GM18499 (cell line): ENCODE data around the gene MDFIC2.
"Not testable (repeated sequence)": the region's sequence is repeated elsewhere in the genome, so short reads cannot be mapped to it uniquely, and the experiment has no call there.

Experiments
- ATAC-seq: cut with Tn5 transposase; IDR thresholded peaks from one replicate; pipeline ENCODE4 v1.9.1; 2021; ENCODE audit warnings: moderate number of reproducible peaks; ENCODE audit not compliant: insufficient read depth, unreplicated experiment

MDFIC2 gene

DNA sequence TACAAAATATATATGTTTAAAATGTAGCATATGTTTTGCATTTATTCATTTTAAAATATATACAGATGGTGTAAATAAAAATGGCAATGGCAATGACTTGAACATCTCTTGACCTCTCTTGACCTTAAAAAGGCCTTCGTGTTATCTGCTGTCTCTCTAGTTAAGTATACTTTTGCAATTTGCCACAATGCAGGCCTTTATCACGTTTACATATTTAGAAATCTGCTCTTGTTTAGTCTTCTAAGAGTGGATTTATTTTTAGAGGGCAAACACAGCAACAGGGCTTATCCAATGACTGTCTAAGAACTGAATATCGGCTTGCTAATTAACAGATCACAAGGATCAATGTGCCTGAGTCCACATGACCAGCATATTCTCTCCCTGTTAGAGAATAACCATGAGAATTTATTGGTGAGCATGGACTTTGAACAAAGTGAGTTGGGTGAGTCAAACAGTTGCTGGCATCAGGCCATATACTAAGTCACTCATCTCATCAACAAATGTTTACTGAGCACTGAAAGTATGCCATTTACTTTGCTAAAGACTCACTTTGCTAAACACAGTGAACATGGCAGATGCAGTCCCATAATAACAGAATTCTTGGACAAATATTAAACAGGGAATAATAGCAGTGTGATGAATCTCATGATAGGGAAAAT is 48.2 kb downstream of the MDFIC2 start:
- ATAC-seq: no peak

DNA sequence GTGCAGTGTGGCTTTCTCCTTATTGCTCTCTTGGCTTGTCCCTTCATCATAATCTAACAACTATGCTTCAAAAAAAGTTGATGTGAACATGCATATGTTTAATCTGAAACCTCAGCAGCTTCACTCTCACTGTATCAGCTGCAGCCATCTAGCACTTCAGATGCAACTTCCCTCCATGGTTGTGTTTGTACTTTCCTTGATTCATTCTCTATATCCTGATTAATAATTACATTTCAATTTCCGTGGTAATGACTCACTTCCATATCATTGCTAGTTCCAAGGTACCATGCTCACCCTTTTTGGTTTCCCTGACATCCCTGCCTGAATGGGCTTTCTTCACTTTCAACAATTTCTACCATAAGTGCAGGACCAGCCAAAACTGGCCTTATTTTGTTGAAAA is 51.2 kb downstream of the MDFIC2 start:
- ATAC-seq: no peak

DNA sequence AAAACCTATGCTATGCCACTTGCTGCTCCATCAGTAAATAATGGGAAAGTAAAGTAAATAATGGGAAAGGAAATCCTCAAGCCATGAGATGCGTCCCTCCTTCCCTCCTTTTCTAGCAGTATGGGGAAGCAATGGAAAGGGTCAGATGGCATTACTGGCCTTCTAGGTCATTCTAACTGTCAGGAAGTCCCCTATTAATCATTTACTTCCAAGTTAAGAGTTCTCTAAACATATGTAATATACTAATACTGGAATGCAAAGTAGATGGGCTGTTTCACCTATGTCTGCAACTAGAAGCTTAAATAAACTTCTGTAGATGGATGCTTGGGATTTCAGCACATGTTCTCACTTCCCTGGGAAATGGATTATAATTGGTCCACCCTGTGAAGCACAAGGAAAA is 55.9 kb downstream of the MDFIC2 start:
- ATAC-seq: no peak

DNA sequence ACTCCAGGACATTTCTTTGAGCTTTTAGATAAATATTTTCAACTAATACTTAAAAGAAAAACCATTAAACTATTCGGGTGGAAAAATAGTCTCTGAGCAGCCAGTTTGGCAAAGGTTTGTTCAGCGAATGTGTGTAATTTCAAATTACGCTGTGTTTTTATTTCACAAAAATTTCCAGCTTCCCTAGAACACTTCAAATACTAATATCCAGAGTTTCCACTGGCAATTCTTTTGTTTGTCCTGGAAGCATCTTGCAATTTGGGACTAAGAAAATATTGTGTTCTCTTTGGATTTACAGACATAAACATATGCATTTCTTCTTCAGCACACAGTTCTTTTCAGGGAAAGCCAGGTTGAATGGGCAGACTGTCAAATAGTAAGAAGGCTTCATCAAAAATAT is 61.9 kb downstream of the MDFIC2 start:
- no peak for ATAC-seq

DNA sequence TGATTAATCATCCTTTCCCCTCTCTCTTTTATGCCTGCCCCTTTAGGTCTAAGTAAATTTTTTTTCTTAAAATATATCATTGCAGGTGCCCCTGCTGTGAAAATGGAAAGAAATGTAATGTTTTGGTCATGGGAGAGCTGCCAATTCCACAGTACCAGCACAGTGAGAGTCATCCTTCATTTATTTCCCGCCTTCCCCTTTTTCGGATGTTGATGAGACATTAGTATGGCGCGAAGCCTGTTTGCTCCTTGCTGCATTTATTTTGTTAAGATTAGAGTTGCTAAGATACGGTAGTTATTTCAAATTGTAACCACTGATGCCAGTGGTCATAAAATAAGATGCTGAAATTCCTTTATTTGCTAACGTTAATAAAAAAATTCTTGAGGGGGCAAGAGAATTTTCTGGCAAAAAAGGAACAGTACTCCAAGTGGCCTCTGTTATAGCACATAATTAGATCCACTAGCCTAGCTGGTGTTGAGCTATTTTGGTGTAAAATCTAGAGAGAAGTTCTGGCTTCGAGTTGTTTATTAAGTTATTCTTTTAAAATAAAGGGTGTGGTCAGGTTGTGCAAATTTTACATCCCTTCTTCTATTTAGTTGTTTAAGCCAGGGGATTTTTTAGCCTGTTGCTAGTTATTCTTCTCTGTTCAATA is 62.8 kb downstream of the MDFIC2 start:
- no peak for ATAC-seq

DNA sequence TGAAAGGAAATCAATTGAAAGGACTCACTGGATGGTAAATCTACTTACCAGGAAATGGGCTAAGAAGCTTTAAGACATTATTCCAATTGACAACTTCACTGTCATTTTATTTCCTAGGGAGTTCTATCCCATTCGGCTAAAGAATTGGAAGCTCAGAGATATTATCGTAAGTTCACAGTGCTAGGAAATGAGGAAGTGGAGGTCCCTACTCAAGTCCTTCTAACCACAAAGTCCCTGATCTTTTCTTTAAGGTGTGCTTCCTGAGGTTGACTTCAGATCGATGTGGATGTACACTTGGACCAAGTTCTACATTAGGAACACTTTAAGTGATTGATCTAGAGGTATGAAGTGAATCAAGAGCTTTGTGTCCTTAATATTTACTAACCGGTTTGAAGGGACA is 63.6 kb downstream of the MDFIC2 start:
- no peak for ATAC-seq

DNA sequence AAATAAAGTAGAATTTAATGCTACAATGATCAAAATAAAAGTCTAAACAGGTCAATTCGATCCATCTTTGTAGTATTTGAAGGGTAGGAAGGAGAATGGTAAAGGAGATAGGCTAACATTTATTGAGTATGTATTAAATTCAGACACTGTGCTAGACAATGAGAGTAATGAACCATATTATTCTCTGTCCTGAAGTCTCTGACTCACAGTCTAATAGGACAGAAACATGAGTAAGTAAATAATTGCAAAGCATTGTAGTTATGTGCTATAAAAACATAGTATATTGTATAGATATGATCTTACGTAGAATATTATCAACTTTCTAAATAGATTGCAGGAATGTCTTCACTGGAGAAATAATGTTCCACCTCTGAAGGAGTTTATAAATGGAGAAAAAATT is 64.5 kb downstream of the MDFIC2 start:
- no peak for ATAC-seq

DNA sequence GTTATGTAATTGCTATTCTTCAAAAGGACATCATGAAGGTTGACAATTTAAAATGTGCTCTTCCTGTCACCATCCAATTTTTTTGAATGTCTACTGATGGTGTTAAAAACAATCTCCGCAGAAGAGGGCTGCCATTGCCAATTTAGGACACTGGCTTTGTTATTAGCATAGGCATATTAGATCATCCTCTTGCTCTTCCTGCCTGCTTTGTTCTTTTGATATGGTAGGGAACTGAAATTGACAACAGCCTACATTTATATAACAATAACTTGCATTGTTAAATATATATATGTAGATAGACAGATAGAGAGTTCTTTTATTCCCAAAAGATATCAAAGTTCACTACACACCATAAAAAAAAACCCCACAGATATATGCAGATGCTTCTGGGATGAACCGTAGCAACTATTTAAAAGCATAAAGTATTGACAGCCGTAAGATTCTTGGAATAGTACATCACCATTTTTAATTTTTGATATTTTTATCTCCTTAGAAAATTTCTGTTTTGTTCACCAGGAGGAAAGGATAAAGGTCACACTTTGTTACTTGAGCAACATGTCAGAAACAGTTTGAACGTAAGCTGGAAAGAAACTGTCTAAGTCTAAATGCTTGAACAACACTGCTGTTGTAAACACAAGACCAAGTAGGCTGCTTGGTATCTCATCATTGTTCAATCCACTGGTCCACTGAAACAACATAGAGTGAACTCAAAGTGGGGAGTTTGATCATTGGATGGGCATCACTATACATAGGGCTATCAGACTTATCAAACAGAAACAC is 66.5 kb downstream of the MDFIC2 start:
- ATAC-seq: no peak

DNA sequence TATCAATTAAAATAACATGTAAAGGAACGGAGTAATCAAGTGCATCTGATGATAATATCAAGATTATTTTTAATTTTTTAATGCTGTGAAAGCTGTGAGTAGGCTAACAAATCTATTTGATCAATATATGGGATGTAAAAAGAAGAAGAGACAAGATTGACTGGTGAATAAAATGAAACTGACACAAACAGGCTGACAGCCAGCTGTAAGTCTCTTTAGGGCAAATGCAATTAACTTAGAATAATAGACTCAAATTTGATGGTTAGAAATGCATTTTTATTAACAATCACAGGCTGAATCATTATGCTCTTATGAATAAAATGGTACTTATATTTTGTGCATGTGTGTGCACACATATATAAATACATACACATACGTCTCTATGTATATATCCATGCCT is 68.0 kb downstream of the MDFIC2 start:
- no peak for ATAC-seq

DNA sequence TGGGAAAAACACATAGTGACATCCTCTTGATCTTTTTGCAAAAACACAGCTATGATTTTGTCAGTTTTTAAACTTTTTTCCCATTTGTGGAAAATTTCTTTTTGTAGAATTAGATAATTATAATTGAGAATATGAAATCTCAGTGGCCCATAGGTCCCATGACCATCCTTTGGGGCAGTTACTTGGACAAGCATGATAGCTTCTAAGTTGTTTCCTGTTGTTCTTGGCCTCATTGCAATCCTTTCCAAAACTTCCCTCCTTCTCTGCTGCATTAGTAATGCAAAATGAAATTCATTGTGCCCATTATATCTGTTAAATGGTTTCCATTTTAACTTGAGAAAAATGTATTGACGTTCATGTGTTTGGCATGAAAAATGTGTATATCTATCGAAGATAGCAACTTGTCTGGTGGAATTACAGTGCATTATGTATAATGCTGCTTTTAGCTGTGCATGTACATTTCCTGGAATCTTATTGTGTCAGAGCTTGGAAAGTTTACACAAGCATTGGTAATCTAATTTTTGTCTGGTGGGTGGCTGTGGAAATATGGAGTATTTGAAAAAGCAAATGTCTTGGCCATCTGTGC is 70.0 kb downstream of the MDFIC2 start:
- no peak for ATAC-seq

DNA sequence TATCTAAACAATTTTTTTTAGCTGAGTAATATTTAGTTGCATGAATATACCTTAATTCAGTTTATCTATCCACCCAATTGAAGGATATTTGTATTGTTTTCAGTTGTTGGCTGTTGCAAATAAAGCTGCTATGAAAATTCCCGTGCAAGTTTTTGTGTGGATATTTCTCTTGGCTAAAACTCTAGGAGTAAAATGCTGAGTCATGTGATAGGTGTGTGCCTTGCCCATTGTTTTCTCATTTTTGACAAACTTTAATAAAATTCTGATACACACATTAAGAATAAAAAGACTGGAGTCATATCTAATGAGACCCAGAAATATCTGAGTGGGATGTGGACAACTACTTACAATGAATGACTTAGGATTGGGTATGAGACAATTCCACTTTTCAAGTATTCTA is 78.6 kb downstream of the MDFIC2 start:
- ATAC-seq: no peak

DNA sequence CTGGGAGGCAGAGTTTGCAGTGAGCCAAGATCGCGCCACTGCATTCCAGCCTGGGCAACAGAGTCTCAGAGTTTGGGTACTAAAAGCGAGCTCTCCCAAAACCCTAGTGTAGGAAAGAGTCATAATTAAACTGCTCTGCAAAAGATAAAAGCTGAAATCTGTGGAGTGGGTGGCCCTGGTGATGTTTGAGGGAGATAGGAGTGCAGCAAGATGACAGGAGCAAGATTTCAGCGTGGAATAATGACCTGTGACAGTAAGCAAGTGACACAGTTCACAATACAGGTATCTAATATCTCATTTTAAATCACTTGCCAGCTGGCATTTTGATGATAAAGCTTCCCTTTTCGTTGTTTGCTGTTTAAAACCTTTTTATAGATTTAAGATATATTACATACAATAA is 79.3 kb downstream of the MDFIC2 start:
- no peak for ATAC-seq

DNA sequence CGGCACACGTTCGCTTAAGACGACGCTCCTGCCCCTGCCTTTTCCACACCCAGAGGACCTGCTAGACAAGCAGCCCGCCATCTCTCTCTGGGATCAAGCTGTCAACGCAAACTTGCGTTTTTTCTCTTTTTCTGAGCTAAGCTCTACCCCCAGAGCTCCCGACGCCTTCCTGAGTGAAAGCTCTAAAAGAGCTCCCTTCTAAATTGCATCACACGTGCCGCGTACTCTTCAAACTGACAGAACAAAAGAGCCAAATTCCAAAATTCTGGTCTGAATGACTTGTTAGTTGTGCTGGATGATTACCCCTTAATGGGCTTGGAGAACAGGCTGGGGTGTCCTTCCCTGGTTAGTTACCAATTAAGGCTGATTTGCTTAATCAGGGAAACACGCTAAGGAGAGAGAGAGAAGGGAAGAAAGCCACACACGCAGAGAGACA is 81.2 kb downstream of the MDFIC2 start:
- no peak for ATAC-seq

DNA sequence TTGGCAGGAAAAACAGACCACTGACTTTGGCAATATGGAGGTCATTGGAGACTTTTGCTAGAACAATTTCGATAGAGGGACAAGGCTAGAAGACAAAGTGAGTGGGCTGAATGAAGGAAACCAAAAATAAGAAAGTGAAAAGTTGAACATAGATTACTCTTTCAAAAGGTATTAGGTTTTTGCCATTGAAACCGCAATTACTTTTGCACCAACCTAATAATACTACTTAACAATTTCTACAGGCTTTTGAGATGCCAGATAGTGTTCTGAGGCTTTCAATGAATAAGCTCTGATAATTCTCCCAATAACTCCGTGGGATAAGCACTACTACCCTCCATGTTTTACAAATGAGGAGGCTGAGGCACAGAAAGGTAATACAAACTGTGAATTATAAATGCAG is 85.0 kb downstream of the MDFIC2 start:
- no peak for ATAC-seq

DNA sequence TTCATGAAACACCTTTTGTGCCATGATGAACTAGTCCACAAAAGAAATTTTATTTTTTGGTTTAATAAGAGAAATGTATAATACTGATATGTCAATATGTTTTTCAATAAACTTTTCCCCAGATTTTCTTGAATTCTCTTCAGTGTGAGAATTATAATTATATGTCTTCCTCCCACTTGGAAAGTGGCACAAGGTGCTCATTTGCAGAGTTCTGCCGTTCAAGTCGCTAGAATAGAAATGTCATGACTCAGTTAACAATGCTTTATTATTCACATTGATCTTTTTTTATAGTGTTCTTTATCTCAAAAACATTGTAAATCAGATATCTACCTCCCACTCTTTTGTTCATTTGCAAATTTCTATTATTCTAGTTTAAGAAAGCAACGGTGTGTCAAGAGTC is 87.3 kb downstream of the MDFIC2 start:
- no peak for ATAC-seq

DNA sequence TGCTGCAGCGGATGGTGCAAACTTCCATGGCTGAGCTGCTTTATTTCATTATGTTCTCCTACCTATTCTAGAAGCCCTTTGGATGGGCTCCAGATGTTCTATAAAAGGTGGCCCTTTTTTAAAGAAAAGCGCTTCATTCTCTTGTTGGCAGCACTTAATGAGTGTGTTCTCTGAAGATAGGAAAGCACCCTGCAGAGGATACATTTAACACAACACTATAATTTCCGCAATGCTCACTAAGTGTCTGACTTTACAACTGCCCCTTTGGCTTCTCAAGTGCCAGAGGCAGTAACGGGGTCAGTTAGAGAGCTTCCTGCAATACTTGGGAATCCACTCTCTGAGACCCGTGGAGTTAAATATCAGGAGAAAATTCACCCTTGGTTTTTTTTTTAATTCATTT is 88.1 kb downstream of the MDFIC2 start:
- no peak for ATAC-seq

DNA sequence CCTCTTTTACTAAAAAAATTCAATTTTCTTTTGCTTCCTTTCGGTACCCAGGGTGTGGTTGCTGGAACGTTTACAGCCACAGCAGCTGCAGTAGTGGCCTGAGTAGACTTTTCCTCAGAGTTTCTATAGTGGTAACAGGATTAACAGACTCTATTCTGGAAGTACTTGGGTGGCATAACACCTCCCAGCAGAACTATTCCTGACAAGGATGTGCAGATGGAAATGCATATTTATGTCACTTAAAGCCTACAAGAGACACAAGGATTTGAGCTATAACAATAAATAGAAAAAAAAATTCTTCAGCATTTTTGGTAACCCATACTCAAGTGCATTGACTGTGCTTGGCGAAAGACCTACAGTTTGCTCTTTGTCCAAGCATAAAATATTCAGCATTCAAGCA is 94.0 kb downstream of the MDFIC2 start:
- no peak for ATAC-seq

DNA sequence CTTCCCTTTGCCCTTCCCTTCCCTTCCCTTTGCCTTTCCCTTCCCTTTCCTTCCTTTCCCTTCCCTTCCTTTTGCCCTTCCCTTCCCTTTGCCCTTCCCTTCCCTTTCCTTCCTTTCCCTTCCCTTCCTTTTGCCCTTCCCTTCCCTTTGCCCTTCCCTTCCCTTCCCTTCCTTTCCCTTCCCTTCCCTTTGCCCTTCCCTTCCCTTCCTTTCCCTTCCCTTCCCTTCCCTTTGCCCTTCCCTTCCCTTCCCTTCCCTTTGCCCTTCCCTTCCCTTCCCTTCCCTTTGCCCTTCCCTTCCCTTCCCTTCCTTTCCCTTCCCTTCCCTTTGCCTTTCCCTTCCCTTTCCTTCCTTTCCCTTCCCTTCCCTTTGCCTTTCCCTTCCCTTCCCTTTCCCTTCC is 101.2 kb downstream of the MDFIC2 start:
- ATAC-seq: not testable (repeated sequence)

DNA sequence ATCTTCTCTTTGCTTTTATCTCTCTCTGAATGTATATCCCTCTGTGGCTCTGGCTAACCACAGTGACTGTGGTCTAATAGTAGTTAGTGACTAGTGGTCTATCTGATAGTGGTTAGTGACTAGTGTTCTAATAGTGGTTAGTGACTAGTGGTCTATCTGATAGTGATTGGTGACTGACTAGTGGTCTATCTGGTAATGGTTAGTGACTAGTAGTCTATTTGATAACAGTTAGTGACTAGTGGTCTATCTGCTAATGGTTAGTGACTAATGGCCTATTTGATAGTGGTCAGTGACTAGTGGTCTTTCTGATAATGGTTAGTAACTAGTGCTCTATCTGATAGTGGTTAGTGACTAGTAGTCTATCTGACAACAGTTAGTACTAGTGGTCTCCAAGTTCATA is 110.5 kb downstream of the MDFIC2 start:
- ATAC-seq: no peak

DNA sequence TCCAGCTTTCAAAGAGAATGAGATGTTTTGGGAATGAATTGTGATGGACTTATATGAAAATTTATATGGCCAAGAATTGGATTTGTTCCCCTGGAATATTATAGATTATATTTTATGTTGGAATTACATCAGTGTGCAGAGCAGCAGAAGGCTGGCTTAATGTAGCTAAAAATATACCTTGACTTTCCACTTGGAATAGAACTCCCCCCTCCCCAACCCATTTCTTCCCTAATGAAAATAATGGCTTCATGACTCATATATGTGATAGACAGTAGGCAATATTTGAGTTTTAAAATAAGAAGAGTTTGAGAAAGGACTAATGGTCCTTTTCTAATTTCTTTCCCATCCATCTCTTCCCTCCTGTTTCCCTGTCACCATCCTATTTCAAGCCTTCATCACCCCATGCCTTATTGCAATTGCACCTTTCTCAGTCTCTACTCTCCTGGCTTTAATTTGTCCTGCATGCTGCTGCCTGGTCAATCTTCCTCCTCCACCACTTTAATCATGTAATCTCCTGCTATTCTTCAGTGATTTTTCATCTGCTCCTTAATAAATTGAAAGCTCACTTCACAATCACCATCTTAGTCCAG is 122.5 kb downstream of the MDFIC2 start:
- no peak for ATAC-seq

DNA sequence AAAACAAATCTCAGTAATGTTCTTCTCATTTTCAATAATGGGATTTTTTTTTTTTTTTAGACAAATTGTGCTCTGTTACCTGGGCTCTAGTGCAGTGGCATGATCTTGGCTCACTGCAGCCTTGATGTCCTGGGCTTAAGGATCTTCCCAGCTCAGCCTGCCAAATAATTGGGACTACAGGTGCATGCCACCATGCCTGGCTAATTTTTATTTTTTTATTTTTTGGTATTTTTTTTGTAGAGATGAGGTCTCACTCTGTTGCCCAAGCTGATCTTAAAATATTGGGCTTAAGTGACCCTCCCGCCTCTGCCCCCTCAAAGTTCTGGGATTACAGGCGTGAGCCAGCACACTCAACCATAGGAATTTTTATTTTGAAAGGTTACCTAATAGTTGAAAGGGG is 126.2 kb downstream of the MDFIC2 start:
- no peak for ATAC-seq
